HG03342 (cell line): Measurements from ENCODE around the gene FOXO6.

Experiments
- ATAC-seq: cut with Tn5 transposase; IDR thresholded peaks from one replicate; pipeline ENCODE4 v1.9.1; 2021; ENCODE audit warnings: mild to moderate bottlenecking, moderate library complexity; ENCODE audit not compliant: unreplicated experiment

FOXO6 gene

GRCh38 chr1:41350055-41350378 lies 11.2 kb upstream of the FOXO6 start:
- no peak for ATAC-seq

GRCh38 chr1:41351262-41352151 lies 9.7 kb upstream of the FOXO6 start:
- no peak for ATAC-seq

- peak; percentile 43 for ATAC-seq
Measured at GRCh38 chr1:41353744-41354143, 7.5 kb upstream of the FOXO6 start.

- no peak for ATAC-seq
Measured at GRCh38 chr1:41354956-41355355, 6.3 kb upstream of the FOXO6 start.

GRCh38 chr1:41355356-41355755 lies 5.9 kb upstream of the FOXO6 start:
- ATAC-seq: no peak

GRCh38 chr1:41355761-41356160 lies 5.5 kb upstream of the FOXO6 start:
- no peak for ATAC-seq

- ATAC-seq: no peak
Measured at GRCh38 chr1:41356752-41357151, 4.5 kb upstream of the FOXO6 start.

GRCh38 chr1:41357451-41358101 lies 3.7 kb upstream of the FOXO6 start:
- no peak for ATAC-seq

- no peak for ATAC-seq
Measured at GRCh38 chr1:41358131-41359021, 2.9 kb upstream of the FOXO6 start.

- no peak for ATAC-seq
Measured at GRCh38 chr1:41359211-41360073, 1.8 kb upstream of the FOXO6 start.

GRCh38 chr1:41360074-41360785 lies 1.0 kb upstream of the FOXO6 start:
- ATAC-seq: no peak

- peak; percentile 15 for ATAC-seq
Measured at GRCh38 chr1:41361495-41362356, 492 bp downstream of the FOXO6 start.

- ATAC-seq: no peak
Measured at GRCh38 chr1:41362357-41362721, 1.1 kb downstream of the FOXO6 start.

- ATAC-seq: no peak
Measured at GRCh38 chr1:41362749-41363590, 1.7 kb downstream of the FOXO6 start.

GRCh38 chr1:41363591-41364320 lies 2.5 kb downstream of the FOXO6 start:
- ATAC-seq: no peak

GRCh38 chr1:41364442-41365319 lies 3.4 kb downstream of the FOXO6 start:
- ATAC-seq: no peak

GRCh38 chr1:41365320-41365633 lies 4.0 kb downstream of the FOXO6 start:
- ATAC-seq: no peak
